ENCODE data around the gene ULK4. TPM values are rescaled to one million over a fixed set of nuclear protein-coding genes. Genes with fewer than 3 reads are reported as not detected.

ULK4 gene
- total and polyA plus RNA-seq, 2 of the 8 experiments (the other 6 are each of a cell fraction or from before 2014, with no cell fraction given): 3.0 to 10.8 TPM

- H3K9ac ChIP-seq (replicated peaks in 1 of 4; ENCODE audit: extremely low read depth in 1 of 4, low read depth in 3 of 4, low read length in 3 of 4): no peak overlapping the region
- POLR2A ChIA-PET (ENCODE audit: partially characterized antibody): interaction anchor here (1.3 kb wide), 1 partner anchor 132 kb away, joined by 3 read pairs; the partner anchor contains the start of gene CTNNB1
- CTCF ChIA-PET (ENCODE audit: partially characterized antibody): interaction anchor here (0.8 kb wide), 1 partner anchor 39 kb away, joined by 3 read pairs; no protein-coding TSS in a partner anchor
- WGBS, 2 experiments (ENCODE audit: extremely low coverage in 1 of 2, insufficient coverage in 1 of 2, insufficient read length in 1 of 2, insufficient replicate concordance in 2 of 2, low coverage in 1 of 2, low lambda C conversion rate in 2 of 2, missing lambda C conversion rate in 1 of 2): 94% methylated on average over 3 of the region's 3 CpGs; no CpG with 5 or more reads in 1 of the 2 experiments
- DNase-seq (ENCODE audit: low read depth in 1 of 2, low spot score in 2 of 2) (no peak), FAIRE-seq (no peak)
- no peak overlapping the region for H4K8ac ChIP-seq (ENCODE audit: extremely low read depth, insufficient read depth, low read length)
- H2BK5ac ChIP-seq (ENCODE audit: low read depth, low read length): peak overlapping the region; percentile 67; the same call in 1 of the 2 replicates
- no peak overlapping the region for H3K4me3 ChIP-seq (ENCODE audit: extremely low read depth in 1 of 4, insufficient read depth in 2 of 4, low read depth in 3 of 4, low read length in 4 of 4)
- no peak overlapping the region for H4K5ac ChIP-seq (ENCODE audit: insufficient read length, low read depth, low read length)
- no peak overlapping the region for H3K4ac ChIP-seq (replicated peaks; ENCODE audit: insufficient read length, low read depth, low read length)
- no peaks in the 10 kb centered on the region for H4K20me1 ChIP-seq (replicated peaks in 1 of 2; ENCODE audit: control insufficient read depth in 1 of 2, insufficient read depth in 2 of 2, low read length in 2 of 2)
- H3K27me3 ChIP-seq (replicated peaks in 1 of 4; ENCODE audit: control insufficient read depth in 3 of 4, extremely low read depth in 1 of 4, insufficient read depth in 3 of 4, low read length in 3 of 4): no peaks in the 10 kb centered on the region
- H3K9me3 ChIP-seq (ENCODE audit: insufficient read depth in 2 of 2, low read depth in 1 of 2, low read length in 1 of 2): no peaks in the 10 kb centered on the region
- H3K18ac ChIP-seq (ENCODE audit: extremely low read depth, low read length): 0 out of 2 replicates have a peak overlapping the region, but pooled peaks have one; percentile 49
- H3K4me2 ChIP-seq (ENCODE audit: insufficient read depth in 1 of 2, low read depth in 2 of 2, low read length in 2 of 2): peak overlapping the region in 1 of 2 experiments; percentile 51; a peak in 1 of 4 replicates
- peaks cover 0 to 13% (median 7%) of the 10 kb centered on the region in 4 experiments; a peak in 4 of 7 replicates for H3K4me1 ChIP-seq (replicated peaks in 1 of 4; ENCODE audit: control insufficient read depth in 3 of 4, insufficient read depth in 4 of 4, low read length in 3 of 4)
- 0 out of 2 replicates have a peak overlapping the region, but pooled peaks have one; percentile 12 for H2BK12ac ChIP-seq (ENCODE audit: low read depth, low read length)
- no peak overlapping the region for H2BK20ac ChIP-seq (ENCODE audit: low read length)
- no peak overlapping the region for H3K23ac ChIP-seq (ENCODE audit: insufficient read length)
- no peak overlapping the region for H3K14ac ChIP-seq (ENCODE audit: insufficient read length)
- 0 out of 2 replicates have a peak, but pooled peaks cover 3% of the 10 kb centered on the region for H3K23me2 ChIP-seq (ENCODE audit: low read depth, low read length)
- H2AFZ ChIP-seq (ENCODE audit: low read length): no peak overlapping the region
- no peaks in the 10 kb centered on the region for H3K36me3 ChIP-seq (ENCODE audit: control insufficient read depth in 2 of 4, insufficient read depth in 4 of 4, low read length in 3 of 4)
- no peak overlapping the region for H2BK120ac ChIP-seq (replicated peaks; ENCODE audit: low read depth, low read length)
- H3K27ac ChIP-seq (ENCODE audit: low read depth, low read length): no peak overlapping the region
- peak overlapping the region; percentile 70 for H2AK5ac ChIP-seq (ENCODE audit: low read depth, low read length)
- H3K79me1 ChIP-seq (ENCODE audit: low read depth, low read length): no peaks in the 10 kb centered on the region
- H2BK15ac ChIP-seq (ENCODE audit: low read length): no peak overlapping the region; the same call in 1 of the 2 replicates
- H3K79me2 ChIP-seq (ENCODE audit: control insufficient read depth in 1 of 2, insufficient read depth in 2 of 2, low read length in 2 of 2): no peaks in the 10 kb centered on the region
- H4K91ac ChIP-seq (replicated peaks; ENCODE audit: insufficient read length, low read length): peak overlapping the region; percentile 34
- no peak overlapping the region for H3K56ac ChIP-seq (replicated peaks; ENCODE audit: insufficient read length, low read depth, low read length)
- no peak for TF ChIP-seq E2F6 (IDR thresholded peaks at IDR 0.05)
- TF ChIP-seq POLR2AphosphoS5 (IDR thresholded peaks at IDR 0.05; ENCODE audit: low read depth, low read length): no peak
- TF ChIP-seq TCF12 (IDR thresholded peaks at IDR 0.05; ENCODE audit: low read depth, low read length): no peak
- no peak for TF ChIP-seq PHF8 (conservative IDR thresholded peaks at IDR 0.05; ENCODE audit: low read depth, low read length)
- TF ChIP-seq SAP30 (IDR thresholded peaks at IDR 0.05; ENCODE audit: insufficient read depth, insufficient replicate concordance, low read length): no peak
- TF ChIP-seq POLR2A (IDR thresholded peaks at IDR 0.05; ENCODE audit: control extremely low read depth in 1 of 2, low read depth in 2 of 2, low read length in 2 of 2): no peak
- TF ChIP-seq EGR1 (IDR thresholded peaks at IDR 0.05; ENCODE audit: borderline replicate concordance, low read depth, low read length): no peak
- TF ChIP-seq RAD21 (IDR thresholded peaks at IDR 0.05 in 1 of 2, conservative IDR thresholded peaks at IDR 0.05 in 1 of 2; ENCODE audit: low read depth in 2 of 2, low read length in 2 of 2): no peak
- no peak for TF ChIP-seq ATF3 (IDR thresholded peaks at IDR 0.05; ENCODE audit: insufficient read depth, low read depth, low read length)
- TF ChIP-seq EP300 (IDR thresholded peaks at IDR 0.05; ENCODE audit: borderline replicate concordance in 1 of 2, low read depth in 2 of 2, low read length in 2 of 2): no peak
- no peak for TF ChIP-seq CREB1 (IDR thresholded peaks at IDR 0.05)
These were observed 630.9 kb downstream of the ULK4 start for GRCh38 chr3:41331041-41331440.

All from H1 (cell line).